SU-DHL-6 (cell line): Measurements from ENCODE around the gene PHB1.

Experiments
- H2AFZ ChIP-seq: fragments of 200-600 bp; sonication (generic); 2 replicates; pipeline ENCODE4 v1.6.1; 2014; ENCODE audit warnings: low read depth, mild to moderate bottlenecking, moderate library complexity, mixed read lengths, antibody characterized with exemption, low read length; ENCODE audit not compliant: severe bottlenecking
- H3F3A ChIP-seq: fragments of 200-600 bp; shearing (Covaris generic); 2 replicates; pipeline ENCODE4 v1.6.0; 2016; ENCODE audit warnings: antibody characterized with exemption, mild to moderate bottlenecking; ENCODE audit not compliant: insufficient read depth
- H3K27ac ChIP-seq: fragments of 200-600 bp; sonication (generic); 2 replicates; pipeline ENCODE4 v1.5.1; 2016; ENCODE audit warnings: low read depth, mild to moderate bottlenecking, low read length, moderate library complexity, mixed read lengths
- H3K27me3 ChIP-seq: fragments of 200-600 bp; sonication (generic), shearing (Covaris generic); 2 replicates; pipeline ENCODE4 v1.6.0; 2014; ENCODE audit warnings: mild to moderate bottlenecking, low read length
- H3K36me3 ChIP-seq: fragments of 200-600 bp; sonication (generic); 2 replicates; pipeline ENCODE4 v1.6.1; 2014; ENCODE audit warnings: mild to moderate bottlenecking, low read length, mixed read lengths
- H3K4me2 ChIP-seq: fragments of 300-600, 200-600 bp; shearing (Covaris generic), sonication (generic); 2 replicates; pipeline ENCODE4 v1.6.0; 2014; ENCODE audit warnings: low read length, low read depth, mild to moderate bottlenecking; ENCODE audit not compliant: poor library complexity, severe bottlenecking
- H3K4me3 ChIP-seq: fragments of 200-600 bp; sonication (generic); 2 replicates; pipeline ENCODE4 v1.5.1; 2014; ENCODE audit warnings: antibody characterized with exemption, low read length, mild to moderate bottlenecking, mixed read lengths; ENCODE audit not compliant: insufficient read depth, poor library complexity, severe bottlenecking
- H3K79me2 ChIP-seq: fragments of 200-600 bp; sonication (generic); 2 replicates; pipeline ENCODE4 v1.6.1; 2014; ENCODE audit warnings: mild to moderate bottlenecking, low read length, moderate library complexity; ENCODE audit not compliant: insufficient read depth
- H3K9ac ChIP-seq: fragments of 200-600 bp; sonication (generic); 2 replicates; pipeline ENCODE4 v1.7.0; 2014; ENCODE audit warnings: mild to moderate bottlenecking, low read length
- H3K9me2 ChIP-seq: fragments of 200-600 bp; sonication (generic); replicated peaks from 2 replicates; pipeline ENCODE4 v1.6.1; 2014; ENCODE audit warnings: low read length; ENCODE audit not compliant: insufficient read depth
- H3K9me3 ChIP-seq: fragments of 200-600 bp; sonication (generic); 2 replicates; pipeline ENCODE4 v1.6.1; 2014; ENCODE audit warnings: low read length, mixed read lengths; ENCODE audit not compliant: insufficient read depth
- H4K20me1 ChIP-seq: fragments of 200-600 bp; sonication (generic); 2 replicates; pipeline ENCODE4 v1.6.1; 2014; ENCODE audit warnings: low read depth, mild to moderate bottlenecking, antibody characterized with exemption, low read length, moderate library complexity, mixed read lengths
- CTCF ChIP-seq: fragments of 200-600 bp; sonication (generic); IDR thresholded peaks from one replicate; pipeline ENCODE4 v1.5.1; 2017; ENCODE audit warnings: antibody characterized with exemption, mild to moderate bottlenecking, low read length, moderate library complexity; ENCODE audit not compliant: insufficient read depth, poor library complexity, severe bottlenecking
- EZH2phosphoT487 ChIP-seq: fragments of 200-600 bp; sonication (generic), shearing (Covaris generic); conservative IDR thresholded peaks from 2 replicates; pipeline ENCODE4 v1.6.1; 2018; ENCODE audit warnings: mild to moderate bottlenecking, antibody characterized with exemption, low read length, moderate library complexity, mixed read lengths

PHB1 gene

DNA sequence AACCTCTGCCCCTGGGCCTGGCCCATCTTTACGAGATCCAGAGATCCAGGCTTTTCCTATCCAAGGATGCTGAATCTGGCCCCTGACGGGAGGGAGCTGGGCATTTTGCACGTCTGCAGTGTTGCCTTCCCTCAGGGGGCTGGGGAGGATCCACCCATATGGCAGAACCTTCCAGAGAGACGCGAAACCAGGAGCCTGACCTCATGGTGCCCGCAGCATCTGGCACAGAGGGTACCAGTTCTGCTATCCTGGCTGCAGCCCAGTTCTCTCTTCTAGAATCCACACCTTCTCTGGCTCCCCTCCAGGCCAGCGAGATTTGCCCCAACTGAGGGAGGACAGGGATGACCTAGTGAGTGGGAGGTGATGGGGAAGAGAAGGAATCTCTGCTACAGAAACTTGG lies 32.1 kb downstream of the PHB1 start:
- Histone ChIP-seq H3K4me3 (no peak overlapping the region), H3K27me3 (no peaks in the 10 kb centered on the region; the same call in none of the 2 replicates), H3K4me2 (no peak overlapping the region), H4K20me1 (no peaks in the 10 kb centered on the region), H3K9me2 (no peaks in the 10 kb centered on the region), H3K9ac (no peak overlapping the region), H3K36me3 (no peaks in the 10 kb centered on the region), H2AFZ (no peak overlapping the region), H3K79me2 (no peaks in the 10 kb centered on the region), H3K27ac (no peak overlapping the region), H3K9me3 (no peaks in the 10 kb centered on the region), H3F3A (no peaks in the 10 kb centered on the region)
- TF ChIP-seq EZH2phosphoT487 (no peak), CTCF (no peak)

DNA sequence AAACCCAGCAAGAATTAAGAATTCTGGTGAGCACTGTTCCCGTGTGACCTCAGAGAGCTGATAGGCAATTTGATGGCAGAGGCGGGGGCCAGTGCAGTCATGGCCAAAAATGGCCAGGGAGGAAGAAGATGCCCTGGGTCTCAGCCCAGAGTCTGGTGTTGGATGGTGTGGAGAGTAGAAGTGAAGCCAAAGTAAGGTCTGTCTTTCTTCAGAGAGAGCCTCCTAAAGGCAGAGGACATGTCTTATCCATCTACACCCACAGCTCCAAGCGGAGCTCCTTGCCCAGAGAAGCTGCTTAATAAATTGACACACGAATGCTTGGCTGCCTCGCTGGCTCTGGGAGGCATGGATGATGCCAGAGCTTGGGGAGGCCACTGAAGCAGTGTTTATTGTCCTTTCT lies 32.9 kb downstream of the PHB1 start:
- Histone ChIP-seq H3F3A (no peaks in the 10 kb centered on the region), H3K27ac (no peak overlapping the region), H3K4me2 (no peak overlapping the region), H3K9me3 (no peaks in the 10 kb centered on the region), H2AFZ (no peak overlapping the region), H3K9me2 (no peaks in the 10 kb centered on the region), H4K20me1 (no peaks in the 10 kb centered on the region), H3K36me3 (no peaks in the 10 kb centered on the region), H3K4me3 (no peak overlapping the region), H3K27me3 (no peaks in the 10 kb centered on the region; the same call in none of the 2 replicates), H3K9ac (no peak overlapping the region), H3K79me2 (no peaks in the 10 kb centered on the region)
- TF ChIP-seq EZH2phosphoT487 = no peak
- TF ChIP-seq CTCF = no peak

- H2AFZ ChIP-seq = no peak overlapping the region
- H3K4me3 ChIP-seq = no peak overlapping the region
- H4K20me1 ChIP-seq = no peaks in the 10 kb centered on the region
- H3K9me2 ChIP-seq = no peaks in the 10 kb centered on the region
- H3K36me3 ChIP-seq = no peaks in the 10 kb centered on the region
- no peak overlapping the region for H3K27ac ChIP-seq
- no peaks in the 10 kb centered on the region for H3F3A ChIP-seq
- no peak overlapping the region for H3K9ac ChIP-seq
- H3K79me2 ChIP-seq = no peaks in the 10 kb centered on the region
- TF ChIP-seq EZH2phosphoT487 = no peak
- TF ChIP-seq CTCF = no peak
- H3K9me3 ChIP-seq = no peaks in the 10 kb centered on the region
- H3K4me2 ChIP-seq = no peak overlapping the region
- no peaks in the 10 kb centered on the region; the same call in none of the 2 replicates for H3K27me3 ChIP-seq
Observed at GRCh38 chr17:49381033-49381432, 33.6 kb downstream of the PHB1 start.
